Measurements from ENCODE around the gene STK39.

GRCh38 chr2:168076731-168077130 lies 170.7 kb downstream of the STK39 start:
- no peak for TF ChIP-seq CTCF (conservative IDR thresholded peaks at IDR 0.05 in 1 of 2, IDR thresholded peaks at IDR 0.05 in 1 of 2; ENCODE audit: low read depth in 1 of 2, low read length in 2 of 2)
- no peak for TF ChIP-seq EZH2 (IDR thresholded peaks at IDR 0.05; ENCODE audit: low read length, missing control alignments)

All from fibroblast of lung (primary cell).